GM12878 (cell line): Measurements from ENCODE around the gene COL26A1. TPM values are rescaled to one million over a fixed set of nuclear protein-coding genes. Genes with fewer than 3 reads are reported as not detected.

Source experiments
- ATAC-seq: fragments of 200-7000 bp; cut with Tn5 transposase; 3 replicates; pipeline ENCODE4 v1.9.1; 2020; ENCODE audit warnings: mild to moderate bottlenecking, moderate library complexity
- BruUV-seq: library from RNA; stranded (reverse); fragments of 400-500 nt; replicated peaks from 2 replicates; lab custom pipeline; 2021; lab: Mats Ljungman, UMichigan
- CTCF ChIA-PET: fragments of 300-600 bp; sonication (Branson Sonifier 250); formaldehyde crosslinking; extraction: SDS; loops from one replicate; lab custom pipeline; 2021; ENCODE audit warnings: inconsistent platforms; lab: Yijun Ruan, JAX
- POLR2A ChIA-PET: fragments of 350-600 bp; formaldehyde crosslinking; extraction: SDS; loops from one replicate; lab custom pipeline; 2021; ENCODE audit warnings: inconsistent platforms; lab: Charles Lee
- RAD21 ChIA-PET: fragments of 300-600 bp; sonication (Branson Sonifier 250); formaldehyde crosslinking; loops from one replicate; lab custom pipeline; 2023; ENCODE audit warnings: antibody characterized with exemption; ENCODE audit not compliant: unreplicated experiment; lab: Charles Lee
- SMC1A ChIA-PET: fragments of 300-600 bp; sonication (Branson Sonifier 250); formaldehyde crosslinking; loops from one replicate; lab custom pipeline; 2023; ENCODE audit not compliant: unreplicated experiment, uncharacterized antibody; lab: Charles Lee
- DNase-seq: peaks from one replicate; pipeline ENCODE4 v3.0.0-alpha.2; 2011; ENCODE audit warnings: low read depth, low spot score
- FAIRE-seq: peaks from 3 replicates; lab custom pipeline; 2011; peaks lifted over from hg19 to GRCh38; lab: Jason Lieb, UNC
- H2AFZ ChIP-seq: 2 replicates; pipeline ENCODE4 v1.6.0; 2011; ENCODE audit warnings: low read depth, low read length, control low read depth; ENCODE audit not compliant: control insufficient read depth
- H3K27ac ChIP-seq: 2 replicates; pipeline ENCODE4 v1.5.1; 2011; ENCODE audit warnings: control low read depth; ENCODE audit not compliant: control insufficient read depth, insufficient read depth
- H3K27me3 ChIP-seq, 2 experiments: replicated peaks in 1 of 2; 2 replicates each; pipeline versions ENCODE4 v1.6.0 to v1.6.1; 2011; ENCODE audit warnings: low read length in 1 of 2; ENCODE audit not compliant: control insufficient read depth in 2 of 2, insufficient read depth in 2 of 2
- H3K36me3 ChIP-seq, 2 experiments: 2 replicates each; pipeline ENCODE4 v1.5.1; 2011; ENCODE audit warnings: low read length in 1 of 2; ENCODE audit not compliant: control insufficient read depth in 2 of 2, insufficient read depth in 2 of 2
- H3K4me1 ChIP-seq: 2 replicates; pipeline ENCODE4 v1.6.1; 2011; ENCODE audit warnings: mild to moderate bottlenecking, low read length, moderate library complexity, mixed read lengths; ENCODE audit not compliant: control insufficient read depth, insufficient read depth
- H3K4me2 ChIP-seq: 2 replicates; pipeline ENCODE4 v1.6.0; 2011; ENCODE audit warnings: control low read depth; ENCODE audit not compliant: control insufficient read depth, insufficient read depth
- H3K4me3 ChIP-seq: fragments of 200-600 bp; sonication (generic); 2 replicates; pipeline ENCODE4 v1.5.1; 2016
- H3K79me2 ChIP-seq: 2 replicates; pipeline ENCODE4 v1.6.0; 2011; ENCODE audit warnings: low read length; ENCODE audit not compliant: control insufficient read depth, insufficient read depth
- H3K9ac ChIP-seq: 2 replicates; pipeline ENCODE4 v1.8.0; 2011; ENCODE audit warnings: low read length, control low read depth, mixed read lengths; ENCODE audit not compliant: control insufficient read depth, insufficient read depth
- H3K9me3 ChIP-seq: replicated peaks from 3 replicates; pipeline ENCODE4 v1.5.1; 2011; ENCODE audit warnings: mild to moderate bottlenecking, low read length; ENCODE audit not compliant: control insufficient read depth, insufficient read depth
- H4K20me1 ChIP-seq: 2 replicates; pipeline ENCODE4 v1.6.0; 2011; ENCODE audit not compliant: control insufficient read depth, insufficient read depth
- BCL11A ChIP-seq: IDR thresholded peaks from 2 replicates; pipeline ENCODE4 v1.6.1; 2011; ENCODE audit warnings: low read depth, low read length
- BMI1 ChIP-seq: fragments of 450-650 bp; IDR thresholded peaks from 2 replicates; pipeline ENCODE4 v1.6.1; 2016; ENCODE audit warnings: mild to moderate bottlenecking, moderate library complexity, borderline replicate concordance
- CREB1 ChIP-seq: IDR thresholded peaks from 2 replicates; pipeline ENCODE4 v1.6.1; 2012; ENCODE audit warnings: low read depth, mild to moderate bottlenecking, inconsistent platforms
- CREM ChIP-seq: IDR thresholded peaks from 2 replicates; pipeline ENCODE4 v1.6.1; 2014; ENCODE audit warnings: antibody characterized with exemption, low read depth
- CTCF ChIP-seq, 3 experiments: IDR thresholded peaks in 2 of 3; conservative IDR thresholded peaks in 1 of 3; 2 replicates each; pipeline ENCODE4 v1.5.1; 2011; ENCODE audit warnings: low read depth in 3 of 3, low read length in 3 of 3, mild to moderate bottlenecking in 3 of 3, control low read depth in 2 of 3, moderate library complexity in 2 of 3, inconsistent platforms in 1 of 3, mixed read lengths in 1 of 3; ENCODE audit not compliant: control insufficient read depth in 2 of 3, insufficient read depth in 1 of 3; ENCODE audit errors: extremely low read depth in 1 of 3
- DPF2 ChIP-seq: fragments of 450-650 bp; IDR thresholded peaks from 2 replicates; pipeline ENCODE4 v1.6.1; 2017; ENCODE audit warnings: mild to moderate bottlenecking
- IKZF1 ChIP-seq: fragments of 450-650 bp; conservative IDR thresholded peaks from 2 replicates; pipeline ENCODE4 v1.6.1; 2017; ENCODE audit warnings: antibody characterized with exemption, mild to moderate bottlenecking
- IRF4 ChIP-seq: IDR thresholded peaks from 2 replicates; pipeline ENCODE4 v1.6.1; 2011; ENCODE audit warnings: low read depth, low read length
- JUNB ChIP-seq: IDR thresholded peaks from 2 replicates; pipeline ENCODE4 v1.6.1; 2016; ENCODE audit warnings: antibody characterized with exemption, mild to moderate bottlenecking
- MXI1 ChIP-seq: fragments of 150-350 bp; IDR thresholded peaks from 2 replicates; pipeline ENCODE4 v1.6.1; 2011; ENCODE audit warnings: low read depth, mild to moderate bottlenecking, inconsistent platforms, low read length, improper control_type of control experiment
- NBN ChIP-seq: fragments of 450-650 bp; IDR thresholded peaks from 2 replicates; pipeline ENCODE4 v1.6.1; 2016
- PAX8 ChIP-seq: fragments of 450-650 bp; IDR thresholded peaks from 2 replicates; pipeline ENCODE4 v1.6.1; 2017; ENCODE audit warnings: mild to moderate bottlenecking, moderate library complexity
- RAD21 ChIP-seq: IDR thresholded peaks from 2 replicates; pipeline ENCODE4 v1.6.1; 2011; ENCODE audit warnings: mild to moderate bottlenecking, low read depth, low read length, moderate library complexity; ENCODE audit not compliant: insufficient read depth
- RCOR1 ChIP-seq: conservative IDR thresholded peaks from 2 replicates; pipeline ENCODE4 v1.6.1; 2012; ENCODE audit warnings: low read depth, low read length, improper control_type of control experiment
- RELA ChIP-seq: fragments of 450-650 bp; IDR thresholded peaks from 2 replicates; pipeline ENCODE4 v1.8.0; 2014; ENCODE audit warnings: borderline replicate concordance; ENCODE audit not compliant: partially characterized antibody
- SIX5 ChIP-seq: IDR thresholded peaks from 2 replicates; pipeline ENCODE4 v1.6.1; 2011; ENCODE audit warnings: mild to moderate bottlenecking, low read depth, low read length, moderate library complexity; ENCODE audit not compliant: severe bottlenecking
- SREBF1 ChIP-seq: IDR thresholded peaks from 2 replicates; pipeline ENCODE4 v1.6.1; 2012; ENCODE audit warnings: mild to moderate bottlenecking, low read length
- TCF12 ChIP-seq: IDR thresholded peaks from 2 replicates; pipeline ENCODE4 v1.6.1; 2011; ENCODE audit warnings: low read depth, mild to moderate bottlenecking, low read length
- ZNF687 ChIP-seq: fragments of 450-650 bp; IDR thresholded peaks from 2 replicates; pipeline ENCODE4 v1.6.1; 2017; ENCODE audit warnings: mild to moderate bottlenecking, moderate library complexity
- WGBS: methylation state at CpG from one replicate; pipeline ENCODE4 v1.1.6; 2016; ENCODE audit warnings: low lambda C conversion rate; ENCODE audit not compliant: insufficient replicate concordance, insufficient coverage; ENCODE audit errors: missing lambda C conversion rate; 5-methylcytosine and 5-hydroxymethylcytosine counted together
- in situ Hi-C: fragments of 300-500 bp; cut with MboI; formaldehyde crosslinking; loops from 9 replicates; pipeline ENCODE4 v1.14.3; 2018; ENCODE audit warnings: mixed read lengths
- intact Hi-C: fragments of 100-400 bp; cut with micrococcal nuclease; formaldehyde crosslinking; loops from one replicate; pipeline ENCODE4 v1.14.2; 2022; ENCODE audit not compliant: unreplicated experiment
- polyA plus RNA-seq, 11 experiments: library from polyadenylated mRNA; depleted of rRNA in 4 of 11; unstranded in 6 of 11; stranded (reverse) in 5 of 11; fragments of >200 nt; fragmentation: Nextera tagmentation in 4 of 11; fragmentation: Illumina TruSeq in 1 of 11; extraction: Ambion mirVana in 4 of 11; extraction: Trizol in 1 of 11; gene quantifications; 1 replicate in 1 of 11; 2 replicates in 10 of 11; pipeline versions ENCODE4 v1.2.1 to v1.2.3, GENCODE V29; 2011 to 2016; ENCODE audit warnings: inconsistent platforms in 2 of 11, missing spikeins in 2 of 11, low read depth in 1 of 11
- total RNA-seq, 4 experiments: library from RNA; depleted of rRNA in 3 of 4; stranded (reverse); fragments of >200 nt in 3 of 4; fragmentation: Illumina TruSeq in 1 of 4; extraction: Trizol in 1 of 4; gene quantifications; 2 replicates each; pipeline versions ENCODE4 v1.2.1 to v1.2.3, GENCODE V29; 2013 to 2021
- TF ChIP-seq, protein P1 (sequence below): fragments of 450-650 bp; IDR thresholded peaks from 2 replicates; pipeline ENCODE4 v1.6.1; 2017; ENCODE audit warnings: mild to moderate bottlenecking, low read depth, inconsistent platforms; ENCODE audit not compliant: poor library complexity, severe bottlenecking

The COL26A1 gene
- total and polyA plus RNA-seq, 10 of the 15 experiments (the other 5 are each of a cell fraction or from before 2014, with no cell fraction given) = 0.08 TPM; not detected in 9

DNA sequence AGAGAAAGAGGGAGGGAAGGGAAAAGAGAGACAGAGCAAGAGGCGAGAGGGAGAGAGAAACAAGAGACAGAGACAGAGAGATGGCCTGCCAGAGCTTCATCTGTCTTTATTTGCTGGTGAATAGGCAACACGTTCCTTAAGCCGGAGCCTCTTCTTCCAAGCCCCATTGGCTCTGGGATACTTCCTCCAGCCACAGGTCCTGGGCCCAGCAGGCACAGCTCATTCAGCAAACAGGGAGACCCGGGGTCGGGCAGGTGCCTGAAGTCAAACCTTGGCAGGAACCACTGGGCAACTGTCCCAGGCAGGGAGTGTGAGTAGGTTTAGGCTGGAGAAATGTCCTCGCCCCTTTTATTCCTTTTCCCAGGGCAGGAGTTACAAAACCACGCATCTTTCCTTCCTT is 198.2 kb downstream of the COL26A1 start:
- Histone ChIP-seq H3K4me3 (no peak overlapping the region), H3K9me3 (no peaks in the 10 kb centered on the region; the same call in 2 of the 3 replicates), H4K20me1 (no peaks in the 10 kb centered on the region), H3K27ac (no peak overlapping the region), H3K27me3 (no peaks in the 10 kb centered on the region; a peak in 1 of 4 replicates), H3K9ac (no peak overlapping the region), H3K79me2 (no peaks in the 10 kb centered on the region), H3K4me2 (no peak overlapping the region), H3K36me3 (no peaks in the 10 kb centered on the region), H3K4me1 (no peaks in the 10 kb centered on the region), H2AFZ (no peak overlapping the region)
- no peak for ATAC-seq
- RAD21 ChIA-PET = no interaction called here
- 17% methylated on average over 7 of the region's 7 CpGs for WGBS
- no TSS peak for BruUV-seq
- FAIRE-seq = no peak
- intact Hi-C loops (no loop called here), in situ Hi-C loops (no loop called here)
- no peak for TF ChIP-seq RCOR1
- no peak for TF ChIP-seq IRF4
- TF ChIP-seq BCL11A = no peak
- TF ChIP-seq TCF12 = no peak
- TF ChIP-seq, protein P1, sequence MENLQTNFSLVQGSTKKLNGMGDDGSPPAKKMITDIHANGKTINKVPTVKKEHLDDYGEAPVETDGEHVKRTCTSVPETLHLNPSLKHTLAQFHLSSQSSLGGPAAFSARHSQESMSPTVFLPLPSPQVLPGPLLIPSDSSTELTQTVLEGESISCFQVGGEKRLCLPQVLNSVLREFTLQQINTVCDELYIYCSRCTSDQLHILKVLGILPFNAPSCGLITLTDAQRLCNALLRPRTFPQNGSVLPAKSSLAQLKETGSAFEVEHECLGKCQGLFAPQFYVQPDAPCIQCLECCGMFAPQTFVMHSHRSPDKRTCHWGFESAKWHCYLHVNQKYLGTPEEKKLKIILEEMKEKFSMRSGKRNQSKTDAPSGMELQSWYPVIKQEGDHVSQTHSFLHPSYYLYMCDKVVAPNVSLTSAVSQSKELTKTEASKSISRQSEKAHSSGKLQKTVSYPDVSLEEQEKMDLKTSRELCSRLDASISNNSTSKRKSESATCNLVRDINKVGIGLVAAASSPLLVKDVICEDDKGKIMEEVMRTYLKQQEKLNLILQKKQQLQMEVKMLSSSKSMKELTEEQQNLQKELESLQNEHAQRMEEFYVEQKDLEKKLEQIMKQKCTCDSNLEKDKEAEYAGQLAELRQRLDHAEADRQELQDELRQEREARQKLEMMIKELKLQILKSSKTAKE = no peak
- TF ChIP-seq RELA = no peak
- no peak for TF ChIP-seq CTCF (IDR thresholded peaks at IDR 0.05 in 2 of 3, conservative IDR thresholded peaks at IDR 0.05 in 1 of 3; ENCODE audit: control insufficient read depth in 2 of 3, extremely low read depth in 1 of 3, insufficient read depth in 1 of 3, low read depth in 3 of 3, low read length in 3 of 3)
- no peak for TF ChIP-seq CREB1
- no peak for TF ChIP-seq CREM
- no peak for TF ChIP-seq IKZF1
- no peak for TF ChIP-seq MXI1
- no peak for TF ChIP-seq JUNB
- no peak for TF ChIP-seq RAD21
- TF ChIP-seq SREBF1 = no peak
- no peak for TF ChIP-seq PAX8
- no peak for TF ChIP-seq SIX5
- no peak for TF ChIP-seq DPF2
- TF ChIP-seq ZNF687 = no peak
- TF ChIP-seq NBN = no peak
- no peak for TF ChIP-seq BMI1
- CTCF ChIA-PET = interaction anchor here (1.3 kb wide), 1 partner anchor 18 kb away, joined by 3 read pairs; no protein-coding TSS in a partner anchor
- POLR2A ChIA-PET = no interaction called here
- SMC1A ChIA-PET = interaction anchor here (0.8 kb wide), 1 partner anchor 25 kb away, joined by 3 read pairs; no protein-coding TSS in a partner anchor
- no peak for DNase-seq
